Peyer's patch (tissue), 4 donors: ENCODE data around the gene FHOD3. TPM values are rescaled to one million over a fixed set of nuclear protein-coding genes. Genes with fewer than 3 reads are reported as not detected.

Source experiments
- DNase-seq, 3 donors: peaks; one replicate each; pipeline ENCODE4 v3.0.0-alpha.2; 2017 to 2019
- H3K27ac ChIP-seq, 4 donors: fragments of 200-600 bp; sonication (generic); one replicate each; pipeline ENCODE4 v1.5.1; 2016 to 2019
- H3K27me3 ChIP-seq, 2 donors: fragments of 200-600 bp; sonication (generic); one replicate each; pipeline ENCODE4 v1.5.1; 2019
- H3K36me3 ChIP-seq, 3 donors: fragments of 200-600 bp; sonication (generic); one replicate each; pipeline ENCODE4 v1.5.1; 2016 to 2019
- H3K4me1 ChIP-seq, 4 donors: fragments of 200-600 bp; sonication (generic); one replicate each; pipeline ENCODE4 v1.5.1; 2016 to 2019
- H3K4me3 ChIP-seq, 4 donors: fragments of 200-600 bp; sonication (generic); 1 replicate in 3 of 4; 2 replicates in 1 of 4; pipeline ENCODE4 v1.5.1; 2016 to 2019; ENCODE audit warnings: mild to moderate bottlenecking in 1 of 4
- H3K9me3 ChIP-seq, 4 donors: fragments of 200-600 bp; sonication (generic); one replicate each; pipeline ENCODE4 v1.5.1; 2016 to 2019; ENCODE audit warnings: mild to moderate bottlenecking in 1 of 4
- CTCF ChIP-seq, 6 experiments: fragments of 450-650 bp in 4 of 6; fragments of 200-600 bp in 2 of 6; sonication (generic) in 1 of 6; IDR thresholded peaks; one replicate each; pipeline ENCODE4 v1.5.1; 2017 to 2019; ENCODE audit warnings: antibody characterized with exemption in 6 of 6, mild to moderate bottlenecking in 3 of 6, moderate library complexity in 1 of 6
- POLR2A ChIP-seq, 2 donors: fragments of 450-650 bp; IDR thresholded peaks; one replicate each; pipeline ENCODE4 v1.5.1; 2017; ENCODE audit warnings: antibody characterized with exemption in 2 of 2, mild to moderate bottlenecking in 2 of 2, moderate library complexity in 2 of 2
- total RNA-seq, 4 donors: library from RNA; depleted of rRNA; stranded (reverse); fragments of >200 nt; gene quantifications; one replicate each; pipeline ENCODE4 v1.1.0, GENCODE V29; 2016

FHOD3 gene
- total RNA-seq, 4 donors from 2014 or later, result 0.53 to 10.7 (median 4.6) TPM

GRCh38 chr18:36786686-36787085 lies 489.2 kb downstream of the FHOD3 start:
- H3K27me3 ChIP-seq, result no peaks in the 10 kb centered on the region
- no peak for DNase-seq
- H3K9me3 ChIP-seq, result no peaks in the 10 kb centered on the region
- H3K36me3 ChIP-seq, result peaks cover 0 to 10% (median 0%) of the 10 kb centered on the region in 3 donors
- H3K4me3 ChIP-seq, result no peak overlapping the region
- no peak for TF ChIP-seq CTCF (IDR thresholded peaks at IDR 0.05)
- TF ChIP-seq POLR2A (IDR thresholded peaks at IDR 0.05), result no peak
- no peak overlapping the region for H3K27ac ChIP-seq
- no peaks in the 10 kb centered on the region for H3K4me1 ChIP-seq

GRCh38 chr18:36792634-36793283 lies 495.2 kb downstream of the FHOD3 start:
- no peaks in the 10 kb centered on the region for H3K4me1 ChIP-seq
- H3K27ac ChIP-seq, result no peak overlapping the region
- DNase-seq, result no peak
- no peaks in the 10 kb centered on the region for H3K27me3 ChIP-seq
- TF ChIP-seq POLR2A (IDR thresholded peaks at IDR 0.05) (no peak), CTCF (IDR thresholded peaks at IDR 0.05) (no peak)
- peaks cover 0 to 39% (median 0%) of the 10 kb centered on the region in 3 donors for H3K36me3 ChIP-seq
- H3K4me3 ChIP-seq, result no peak overlapping the region
- H3K9me3 ChIP-seq, result no peaks in the 10 kb centered on the region

GRCh38 chr18:36798738-36799473 lies 501.4 kb downstream of the FHOD3 start:
- no peak overlapping the region for H3K4me3 ChIP-seq
- H3K27ac ChIP-seq, result no peak overlapping the region
- TF ChIP-seq POLR2A (IDR thresholded peaks at IDR 0.05) (no peak), CTCF (IDR thresholded peaks at IDR 0.05) (no peak)
- no peaks in the 10 kb centered on the region for H3K9me3 ChIP-seq
- peaks cover 0 to 71% (median 0%) of the 10 kb centered on the region in 3 donors for H3K36me3 ChIP-seq
- H3K4me1 ChIP-seq, result no peaks in the 10 kb centered on the region
- no peaks in the 10 kb centered on the region for H3K27me3 ChIP-seq
- no peak for DNase-seq

GRCh38 chr18:36805105-36805504 lies 507.6 kb downstream of the FHOD3 start:
- Histone ChIP-seq H3K4me3 (no peak overlapping the region), H3K9me3 (no peaks in the 10 kb centered on the region), H3K36me3 (peaks cover 0 to 50% (median 0%) of the 10 kb centered on the region in 3 donors), H3K4me1 (no peaks in the 10 kb centered on the region), H3K27ac (no peak overlapping the region), H3K27me3 (no peaks in the 10 kb centered on the region)
- TF ChIP-seq POLR2A (IDR thresholded peaks at IDR 0.05) (no peak), CTCF (IDR thresholded peaks at IDR 0.05) (no peak)
- no peak for DNase-seq

DNA sequence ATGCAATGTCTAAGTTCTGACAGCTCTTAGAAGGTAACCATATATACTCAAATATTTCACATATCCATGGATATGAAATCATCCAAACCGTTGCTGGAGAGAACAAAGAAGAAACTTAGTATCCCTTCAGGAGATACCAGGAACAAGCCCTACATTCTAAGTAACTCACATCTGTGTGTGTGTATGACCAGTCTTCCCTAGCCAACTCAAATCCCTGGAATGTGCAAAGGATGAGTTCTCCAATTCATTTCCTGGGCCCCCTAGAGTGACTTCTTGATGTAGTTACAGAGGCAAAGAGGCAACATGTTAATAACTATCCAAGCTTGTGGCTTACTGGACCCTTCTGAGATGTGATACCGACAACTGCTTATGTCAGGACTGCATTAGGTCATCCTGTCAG lies 511.2 kb downstream of the FHOD3 start:
- TF ChIP-seq POLR2A (IDR thresholded peaks at IDR 0.05) (no peak), CTCF (IDR thresholded peaks at IDR 0.05) (no peak)
- DNase-seq, result no peak
- no peak overlapping the region for H3K4me3 ChIP-seq
- no peak overlapping the region for H3K27ac ChIP-seq
- H3K36me3 ChIP-seq, result peaks cover 0 to 22% (median 0%) of the 10 kb centered on the region in 3 donors
- no peaks in the 10 kb centered on the region for H3K9me3 ChIP-seq
- H3K27me3 ChIP-seq, result no peaks in the 10 kb centered on the region
- no peaks in the 10 kb centered on the region for H3K4me1 ChIP-seq
